Adrenal gland (tissue), 12 donors: Measurements from ENCODE around the gene DMD. TPM values are rescaled to one million over a fixed set of nuclear protein-coding genes. Genes with fewer than 3 reads are reported as not detected.

Source experiments
- DNase-seq, 7 donors: peaks; one replicate each; pipeline ENCODE4 v3.0.0-alpha.2; 2019 to 2020
- H3K27ac ChIP-seq, 5 donors: fragments of 200-600 bp; sonication (generic) in 4 of 5; 1 replicate in 3 of 5; 2 replicates in 2 of 5; pipeline versions ENCODE4 v1.5.1 to v1.8.0; 2016 to 2020; ENCODE audit warnings: mild to moderate bottlenecking in 1 of 5
- H3K27me3 ChIP-seq: fragments of 200-600 bp; 2 replicates; pipeline ENCODE4 v1.8.0; 2021
- H3K36me3 ChIP-seq, 2 donors: fragments of 200-600 bp; replicated peaks in 1 of 2; 1 replicate in 1 of 2; 2 replicates in 1 of 2; pipeline versions ENCODE4 v1.5.1 to v1.8.0; 2018 to 2022
- H3K4me1 ChIP-seq, 2 donors: fragments of 200-600 bp; replicated peaks in 1 of 2; 1 replicate in 1 of 2; 2 replicates in 1 of 2; pipeline versions ENCODE4 v1.5.1 to v1.8.0; 2018 to 2021
- H3K4me3 ChIP-seq, 4 donors: fragments of 200-600 bp; sonication (generic) in 3 of 4; one replicate each; pipeline ENCODE4 v1.5.1; 2016 to 2018
- H3K9me3 ChIP-seq, 3 donors: fragments of 200-600 bp; sonication (generic) in 1 of 3; replicated peaks in 1 of 3; 1 replicate in 2 of 3; 2 replicates in 1 of 3; pipeline versions ENCODE4 v1.5.1 to v1.8.0; 2016 to 2021
- CTCF ChIP-seq, 6 experiments: fragments of 450-650 bp in 4 of 6; fragments of 200-600 bp in 2 of 6; sonication (generic) in 1 of 6; IDR thresholded peaks; 1 replicate in 5 of 6; 2 replicates in 1 of 6; pipeline versions ENCODE4 v1.5.1 to v1.8.0; 2016 to 2021; ENCODE audit warnings: antibody characterized with exemption in 6 of 6, mild to moderate bottlenecking in 2 of 6, moderate library complexity in 1 of 6
- POLR2A ChIP-seq, 2 donors: fragments of 450-650 bp; IDR thresholded peaks; one replicate each; pipeline ENCODE4 v1.6.1; 2017; ENCODE audit warnings: antibody characterized with exemption in 2 of 2, mild to moderate bottlenecking in 2 of 2, moderate library complexity in 1 of 2
- WGBS, 4 donors: extraction: QIAGEN DNeasy Blood & Tissue Kit in 2 of 4; methylation state at CpG; one replicate each; pipeline versions ENCODE4 v1.1.5 to v1.1.7; 2013 to 2017; 5-methylcytosine and 5-hydroxymethylcytosine counted together
- intact Hi-C, 2 donors: fragments of 100-400 bp; cut with DNase I; formaldehyde crosslinking; loops; one replicate each; pipeline versions ENCODE4 v1.14.1 to v1.15.0; 2022 to 2023
- polyA plus RNA-seq, 3 donors: library from polyadenylated mRNA; stranded (reverse); fragments of 200-250 nt in 2 of 3; fragments of 350-450 nt in 1 of 3; fragmentation: Illumina TruSeq in 1 of 3; extraction: RNeasy Lipid Tissue Mini Kit (QIAGEN cat#74804) in 1 of 3; gene quantifications; one replicate each; pipeline ENCODE4 v1.2.3, GENCODE V29; 2013 to 2014
- total RNA-seq, 9 donors: library from RNA; depleted of rRNA in 4 of 9; stranded (reverse); fragments of >200 nt in 4 of 9; fragments of 120-200 nt in 1 of 9; fragmentation: NEBNext Ultra II Directional in 1 of 9; extraction: Animal tissue kit (Norgen Biotek cat#: 25700) in 1 of 9; gene quantifications; one replicate each; pipeline versions ENCODE4 v1.1.0 to v1.2.4, GENCODE V29; 2013 to 2023
- donor health status: healthy with polysubstance abuse.
- donor health status: Bipolar disorder and iron deficiency.
- donor health status: DM: yes; HTN: yes; CAD: no.
- donor health status: DM: no; HTN: no; CAD: no.
- donor health status: DM: no; HTN: no; CAD: no.
- donor health status: DM: yes; HTN: yes; CAD: no.

DMD gene
- total and polyA plus RNA-seq, 12 donors = 14.6 to 89.7 (median 36.2) TPM

DNA sequence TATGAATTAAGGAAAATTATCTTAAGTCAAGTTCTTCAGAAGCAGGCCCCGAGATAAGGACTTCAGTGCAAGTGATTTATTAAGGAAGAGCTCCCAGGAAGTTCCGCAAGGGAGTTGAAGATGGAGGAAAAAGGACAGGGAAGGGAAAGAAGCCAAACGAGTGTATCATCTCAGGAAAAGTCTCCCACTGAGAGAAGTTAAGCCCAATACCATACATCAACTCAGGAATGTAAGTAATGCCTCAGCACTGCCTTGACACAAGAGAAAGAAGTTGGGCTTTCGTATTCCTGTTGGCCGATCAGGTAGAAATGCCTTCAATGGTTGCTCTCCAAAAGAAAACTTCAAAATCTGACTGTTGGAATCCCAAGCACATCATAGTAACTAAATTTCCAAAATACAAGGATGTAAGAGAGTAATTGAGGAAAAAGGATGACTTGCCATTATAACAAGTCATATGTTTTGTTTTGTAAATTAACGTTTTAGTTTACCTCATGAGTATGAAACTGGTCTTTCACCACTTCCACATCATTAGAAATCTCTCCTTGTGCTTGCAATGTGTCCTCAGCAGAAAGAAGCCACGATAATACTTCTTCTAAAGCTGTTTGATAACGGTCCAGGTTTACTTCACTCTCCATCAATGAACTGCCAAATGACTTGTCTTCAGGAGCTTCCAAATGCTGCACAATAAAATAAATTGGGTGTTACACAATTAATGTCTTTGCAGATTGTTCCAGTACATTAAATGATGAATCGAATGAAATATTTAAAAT, 566.7 kb downstream of the DMD start:
- no peaks in the 10 kb centered on the region for H3K9me3 ChIP-seq
- H3K4me3 ChIP-seq = no peak overlapping the region
- 63 to 81% (median 75%) methylated on average over 9 of the region's 9 CpGs for WGBS, 4 donors
- no peak for DNase-seq
- TF ChIP-seq CTCF (IDR thresholded peaks at IDR 0.05) (no peak), POLR2A (IDR thresholded peaks at IDR 0.05) (no peak)
- no peaks in the 10 kb centered on the region for H3K4me1 ChIP-seq
- intact Hi-C loops = no loop called here
- no peaks in the 10 kb centered on the region for H3K27me3 ChIP-seq
- no peak overlapping the region for H3K27ac ChIP-seq
- no peaks in the 10 kb centered on the region for H3K36me3 ChIP-seq

DNA sequence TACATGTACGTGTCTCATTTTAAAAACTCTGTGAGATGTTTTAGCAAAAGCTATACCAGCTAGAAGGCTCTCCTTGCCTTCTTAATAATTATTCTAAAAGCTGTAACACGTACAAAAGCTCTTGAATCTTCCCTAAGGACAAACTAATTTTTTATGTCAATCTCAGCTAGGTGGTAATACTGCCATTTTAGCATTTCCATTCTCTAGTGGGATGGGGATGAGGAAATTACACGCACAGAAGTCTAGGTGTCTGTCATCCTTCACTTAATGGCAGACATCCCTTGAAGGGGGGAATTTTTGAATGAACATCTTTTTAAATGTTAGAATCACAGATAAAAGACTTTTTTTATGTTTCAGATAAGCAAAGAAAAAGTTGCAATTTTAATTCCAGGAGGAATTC, 569.1 kb downstream of the DMD start:
- no peak for TF ChIP-seq CTCF (IDR thresholded peaks at IDR 0.05)
- TF ChIP-seq POLR2A (IDR thresholded peaks at IDR 0.05) = no peak
- no peaks in the 10 kb centered on the region for H3K9me3 ChIP-seq
- DNase-seq = no peak
- intact Hi-C loops = no loop called here
- H3K27ac ChIP-seq = no peak overlapping the region
- H3K27me3 ChIP-seq = no peaks in the 10 kb centered on the region
- H3K36me3 ChIP-seq = no peaks in the 10 kb centered on the region
- H3K4me3 ChIP-seq = no peak overlapping the region
- H3K4me1 ChIP-seq = no peaks in the 10 kb centered on the region
- WGBS, 4 donors = 66 to 90% (median 78%) methylated on average over 3 of the region's 3 CpGs

DNA sequence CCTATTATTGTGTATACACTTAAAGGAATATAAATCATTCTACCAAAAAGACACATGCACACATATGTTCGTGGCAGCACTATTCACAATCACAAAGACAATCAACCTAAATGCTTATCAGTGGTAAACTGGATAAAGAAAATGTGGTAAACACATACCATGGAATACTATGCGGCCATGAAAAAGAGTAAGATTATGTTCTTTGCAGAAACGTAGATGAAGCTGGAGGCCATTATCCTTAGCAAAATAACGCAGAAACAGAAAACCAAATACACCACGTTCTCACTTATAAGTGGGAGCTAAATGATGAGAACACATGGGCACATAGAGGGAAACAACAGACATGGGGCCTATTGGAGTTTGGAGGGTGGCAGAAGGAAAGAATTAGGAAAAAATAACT, 593.2 kb downstream of the DMD start:
- no peak for TF ChIP-seq POLR2A (IDR thresholded peaks at IDR 0.05)
- no peak for TF ChIP-seq CTCF (IDR thresholded peaks at IDR 0.05)
- DNase-seq = no peak
- 63 to 94% (median 80%) methylated on average over 5 of the region's 5 CpGs for WGBS, 4 donors
- intact Hi-C loops = no loop called here
- no peaks in the 10 kb centered on the region for H3K36me3 ChIP-seq
- H3K9me3 ChIP-seq = no peaks in the 10 kb centered on the region
- no peaks in the 10 kb centered on the region for H3K27me3 ChIP-seq
- no peak overlapping the region for H3K4me3 ChIP-seq
- H3K4me1 ChIP-seq = no peaks in the 10 kb centered on the region
- no peak overlapping the region for H3K27ac ChIP-seq

DNA sequence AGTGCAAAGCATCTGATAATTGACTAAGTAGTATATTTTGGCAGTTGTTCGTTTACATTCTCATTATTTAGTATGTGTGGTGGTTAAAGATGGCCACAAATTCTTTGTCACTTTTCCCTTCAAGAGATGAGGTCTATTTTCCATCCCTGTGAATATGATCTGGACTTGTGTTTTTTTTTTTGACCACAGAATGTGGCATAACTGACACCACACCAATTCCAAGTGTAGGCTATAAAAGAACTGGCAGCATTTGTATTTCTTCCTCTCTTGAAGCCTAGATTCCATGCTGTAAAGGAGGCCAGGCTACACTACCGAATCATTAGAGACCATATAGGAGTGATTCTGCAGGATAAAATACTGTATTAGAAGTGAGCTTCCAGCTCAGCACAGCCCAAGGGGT, 596.6 kb downstream of the DMD start:
- Histone ChIP-seq H3K27me3 (no peaks in the 10 kb centered on the region), H3K4me3 (no peak overlapping the region), H3K27ac (no peak overlapping the region), H3K9me3 (no peaks in the 10 kb centered on the region), H3K36me3 (no peaks in the 10 kb centered on the region), H3K4me1 (no peaks in the 10 kb centered on the region)
- WGBS, 4 donors = 54 to 91% (median 71%) methylated on average over 2 of the region's 2 CpGs
- intact Hi-C loops = no loop called here
- no peak for DNase-seq
- no peak for TF ChIP-seq CTCF (IDR thresholded peaks at IDR 0.05)
- no peak for TF ChIP-seq POLR2A (IDR thresholded peaks at IDR 0.05)
